GM23248 (cell line): ENCODE results near the gene CENPP. TPM values are rescaled to one million over a fixed set of nuclear protein-coding genes. Genes with fewer than 3 reads are reported as not detected.

Experiments
- DNase-seq: peaks from one replicate; pipeline ENCODE4 v3.0.0-alpha.2; 2015
- H2AFZ ChIP-seq: fragments of 200-600 bp; sonication (generic); 2 replicates; pipeline ENCODE4 v1.6.1; 2016; ENCODE audit warnings: antibody characterized with exemption
- H3F3A ChIP-seq: fragments of 200-600 bp; sonication (generic); 2 replicates; pipeline ENCODE4 v1.6.1; 2016; ENCODE audit warnings: mild to moderate bottlenecking, antibody characterized with exemption, mixed run types; ENCODE audit not compliant: insufficient read depth
- H3K27ac ChIP-seq: fragments of 200-600 bp; sonication (generic); 2 replicates; pipeline ENCODE4 v1.5.1; 2016; ENCODE audit warnings: mild to moderate bottlenecking
- H3K27me3 ChIP-seq: fragments of 200-600 bp; sonication (generic); replicated peaks from 2 replicates; pipeline ENCODE4 v1.6.1; 2016; ENCODE audit warnings: mild to moderate bottlenecking; ENCODE audit not compliant: insufficient read depth
- H3K36me3 ChIP-seq: fragments of 200-600 bp; sonication (generic); 2 replicates; pipeline ENCODE4 v1.6.1; 2016; ENCODE audit warnings: low read depth, mild to moderate bottlenecking
- H3K4me1 ChIP-seq: fragments of 200-600 bp; sonication (generic); 2 replicates; pipeline ENCODE4 v1.6.1; 2016; ENCODE audit warnings: mild to moderate bottlenecking; ENCODE audit not compliant: insufficient read depth
- H3K4me2 ChIP-seq: fragments of 200-600 bp; sonication (generic); one replicate; pipeline ENCODE4 v1.6.1; 2016; ENCODE audit warnings: mild to moderate bottlenecking; ENCODE audit not compliant: unreplicated experiment
- H3K4me3 ChIP-seq: fragments of 200-600 bp; sonication (generic); 2 replicates; pipeline ENCODE4 v1.5.1; 2016; ENCODE audit warnings: mild to moderate bottlenecking
- H3K79me2 ChIP-seq: fragments of 200-600 bp; sonication (generic); 2 replicates; pipeline ENCODE4 v1.6.1; 2016; ENCODE audit warnings: mild to moderate bottlenecking; ENCODE audit not compliant: insufficient read depth
- H3K9ac ChIP-seq: fragments of 200-600 bp; sonication (generic); 2 replicates; pipeline ENCODE4 v1.6.1; 2016; ENCODE audit warnings: mild to moderate bottlenecking
- H3K9me2 ChIP-seq: fragments of 200-600 bp; sonication (generic); 2 replicates; pipeline ENCODE4 v1.6.1; 2016; ENCODE audit warnings: mixed run types, mild to moderate bottlenecking, moderate library complexity; ENCODE audit not compliant: insufficient read depth
- H3K9me3 ChIP-seq: fragments of 200-600 bp; sonication (generic); one replicate; pipeline ENCODE4 v1.6.1; 2017; ENCODE audit warnings: low read depth
- H4K20me1 ChIP-seq: fragments of 200-600 bp; sonication (generic); 2 replicates; pipeline ENCODE4 v1.6.0; 2016; ENCODE audit not compliant: insufficient read depth
- EZH2 ChIP-seq: fragments of 200-600 bp; sonication (generic); IDR thresholded peaks from 2 replicates; pipeline ENCODE4 v1.6.1; 2018; ENCODE audit warnings: antibody characterized with exemption, mild to moderate bottlenecking; ENCODE audit not compliant: insufficient read depth, poor library complexity, severe bottlenecking
- EZH2phosphoT487 ChIP-seq: fragments of 200-600 bp; sonication (generic); IDR thresholded peaks from 2 replicates; pipeline ENCODE4 v1.6.1; 2018; ENCODE audit warnings: antibody characterized with exemption, moderate library complexity, mild to moderate bottlenecking, low read depth; ENCODE audit not compliant: insufficient read depth
- WGBS, 2 experiments: methylation state at CpG; one replicate each; pipeline ENCODE4 v1.1.6; 2015 to 2017; ENCODE audit warnings: low lambda C conversion rate in 2 of 2, low coverage in 1 of 2; ENCODE audit errors: missing lambda C conversion rate in 2 of 2; 5-methylcytosine and 5-hydroxymethylcytosine counted together
- in situ Hi-C: fragments of 300-500 bp; cut with MboI; formaldehyde crosslinking; loops from 2 replicates; pipeline ENCODE4 v1.15.0; 2020
- polyA plus RNA-seq: library from polyadenylated mRNA; unstranded; fragments of >200 nt; fragmentation: Nextera tagmentation; extraction: Ambion mirVana; gene quantifications from 2 replicates; pipeline ENCODE4 v1.2.1, GENCODE V29; 2016
- total RNA-seq: library from RNA; depleted of rRNA; stranded (reverse); fragments of >200 nt; shearing (Covaris generic); gene quantifications from 2 replicates; pipeline ENCODE4 v1.2.3, GENCODE V29; 2014

The CENPP gene
- total and polyA plus RNA-seq, 2 experiments from 2014 or later, result 2.5 to 7.4 TPM

DNA sequence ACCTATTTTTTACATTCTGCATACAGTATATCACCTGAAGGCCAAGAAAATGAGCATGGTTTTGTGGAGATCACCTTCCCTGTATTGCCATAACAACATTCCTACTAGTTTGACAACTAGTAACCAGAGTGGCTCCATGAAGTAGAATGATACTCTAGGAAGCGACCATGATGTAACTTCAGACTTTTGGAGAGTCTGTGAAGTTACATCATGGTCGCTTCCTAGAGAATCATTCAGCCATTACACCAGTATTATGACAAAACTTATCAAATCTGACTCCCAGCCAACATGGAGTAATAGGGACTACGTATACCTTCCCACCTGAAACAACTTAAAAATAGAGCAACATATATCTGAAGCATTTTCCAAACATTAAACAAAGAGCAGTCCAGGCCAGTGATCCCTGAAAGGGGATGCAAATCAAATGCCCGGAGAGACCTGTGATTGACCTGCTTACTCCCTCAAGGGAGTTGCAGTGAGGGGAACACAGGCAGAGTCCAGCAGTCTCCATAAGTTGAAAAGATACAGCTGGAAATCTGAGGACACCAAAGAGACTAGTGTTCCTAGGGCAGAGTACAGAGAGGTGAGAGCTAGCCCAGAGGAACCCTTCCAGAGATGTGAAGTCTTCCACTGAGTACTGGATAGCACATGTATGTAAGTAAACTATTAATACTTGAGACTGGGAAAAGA, 202.2 kb downstream of the CENPP start:
- no peak overlapping the region for H3K27ac ChIP-seq
- peaks cover 4% of the 10 kb centered on the region for H3K9me3 ChIP-seq
- no peak for TF ChIP-seq EZH2phosphoT487
- no peak for TF ChIP-seq EZH2
- H3K9ac ChIP-seq, result no peak overlapping the region
- H3K4me3 ChIP-seq, result no peak overlapping the region
- H3K36me3 ChIP-seq, result no peaks in the 10 kb centered on the region
- no peak overlapping the region for H3K4me2 ChIP-seq
- H2AFZ ChIP-seq, result no peak overlapping the region
- no peaks in the 10 kb centered on the region for H4K20me1 ChIP-seq
- no peaks in the 10 kb centered on the region for H3K9me2 ChIP-seq
- H3F3A ChIP-seq, result no peaks in the 10 kb centered on the region
- H3K79me2 ChIP-seq, result no peaks in the 10 kb centered on the region
- H3K4me1 ChIP-seq, result no peaks in the 10 kb centered on the region
- no peaks in the 10 kb centered on the region for H3K27me3 ChIP-seq
- in situ Hi-C loops, result no loop called here
- WGBS, 2 experiments, result 81 to 85% methylated on average over 4 of the region's 4 CpGs
- DNase-seq, result no peak

- whole genome bisulfite sequencing, 2 experiments, result 95 to 97% methylated on average over 1 of the region's 1 CpG
- no peak for DNase-seq
- Histone ChIP-seq H3K9me3 (peaks cover 4% of the 10 kb centered on the region), H4K20me1 (no peaks in the 10 kb centered on the region), H3K4me3 (no peak overlapping the region), H3K79me2 (no peaks in the 10 kb centered on the region), H2AFZ (no peak overlapping the region), H3F3A (no peaks in the 10 kb centered on the region), H3K36me3 (no peaks in the 10 kb centered on the region), H3K27me3 (no peaks in the 10 kb centered on the region), H3K9ac (no peak overlapping the region), H3K4me1 (no peaks in the 10 kb centered on the region), H3K9me2 (no peaks in the 10 kb centered on the region), H3K27ac (no peak overlapping the region), H3K4me2 (no peak overlapping the region)
- TF ChIP-seq EZH2phosphoT487 (no peak), EZH2 (no peak)
- in situ Hi-C loops, result no loop called here
These were observed 202.7 kb downstream of the CENPP start for GRCh38 chr9:92528522-92528849.

DNA sequence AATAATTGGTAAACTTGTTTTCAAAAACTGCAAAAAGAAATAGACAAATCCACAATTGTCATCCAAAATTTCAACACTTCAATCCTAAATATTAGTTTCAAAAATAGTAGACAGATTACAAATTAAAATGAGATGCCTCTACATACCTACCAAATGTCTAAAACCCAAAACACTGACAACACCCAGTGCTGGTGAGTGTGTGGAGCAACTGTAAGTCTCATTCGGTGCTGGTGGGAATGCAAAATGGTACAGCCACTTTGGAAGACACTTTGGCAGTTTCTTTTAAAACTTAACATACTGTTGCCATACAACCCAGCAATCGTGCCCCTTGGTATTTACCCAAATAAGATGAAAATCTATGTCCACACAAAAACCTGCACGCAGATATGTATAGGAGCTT, 203.4 kb downstream of the CENPP start:
- H2AFZ ChIP-seq, result no peak overlapping the region
- no peak overlapping the region for H3K9ac ChIP-seq
- no peak overlapping the region for H3K4me3 ChIP-seq
- H3K79me2 ChIP-seq, result no peaks in the 10 kb centered on the region
- TF ChIP-seq EZH2 (no peak), EZH2phosphoT487 (no peak)
- H3K9me3 ChIP-seq, result peaks cover 4% of the 10 kb centered on the region
- no peaks in the 10 kb centered on the region for H3F3A ChIP-seq
- no peaks in the 10 kb centered on the region for H4K20me1 ChIP-seq
- no peaks in the 10 kb centered on the region for H3K4me1 ChIP-seq
- H3K9me2 ChIP-seq, result no peaks in the 10 kb centered on the region
- WGBS, 2 experiments, result 92 to 93% methylated on average over 3 of the region's 3 CpGs
- DNase-seq, result no peak
- no peaks in the 10 kb centered on the region for H3K36me3 ChIP-seq
- H3K27ac ChIP-seq, result no peak overlapping the region
- no peak overlapping the region for H3K4me2 ChIP-seq
- H3K27me3 ChIP-seq, result no peaks in the 10 kb centered on the region
- in situ Hi-C loops, result no loop called here

- H3K9me2 ChIP-seq, result no peaks in the 10 kb centered on the region
- H3K27me3 ChIP-seq, result no peaks in the 10 kb centered on the region
- H3K27ac ChIP-seq, result no peak overlapping the region
- H3K79me2 ChIP-seq, result no peaks in the 10 kb centered on the region
- DNase-seq, result no peak
- peaks cover 4% of the 10 kb centered on the region for H3K9me3 ChIP-seq
- H2AFZ ChIP-seq, result no peak overlapping the region
- no peaks in the 10 kb centered on the region for H4K20me1 ChIP-seq
- peaks cover 9% of the 10 kb centered on the region for H3K4me1 ChIP-seq
- in situ Hi-C loops, result no loop called here
- H3K9ac ChIP-seq, result no peak overlapping the region
- H3K4me3 ChIP-seq, result no peak overlapping the region
- no peaks in the 10 kb centered on the region for H3K36me3 ChIP-seq
- TF ChIP-seq EZH2phosphoT487, result no peak
- no peak for TF ChIP-seq EZH2
- H3F3A ChIP-seq, result no peaks in the 10 kb centered on the region
- H3K4me2 ChIP-seq, result no peak overlapping the region
These were observed 205.1 kb downstream of the CENPP start for GRCh38 chr9:92530893-92531292.

DNA sequence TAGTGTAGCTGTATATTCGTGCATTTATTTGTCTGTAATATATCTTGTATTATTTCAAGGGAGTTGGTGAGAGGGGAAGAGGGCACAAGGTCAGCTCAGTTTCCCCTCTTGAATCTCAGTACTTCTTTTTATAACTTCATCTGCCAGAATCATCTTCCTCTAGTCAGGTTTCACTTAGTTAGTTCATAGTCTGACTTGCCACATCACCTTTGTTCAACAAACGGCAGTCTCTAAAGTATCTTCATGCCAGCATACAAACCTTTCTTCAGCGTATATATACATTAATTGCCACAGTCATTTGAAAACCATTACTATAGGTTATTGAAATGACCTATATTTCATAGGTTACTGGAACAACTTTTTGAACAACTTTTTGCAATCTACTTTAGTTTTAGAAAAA, 208.5 kb downstream of the CENPP start:
- H4K20me1 ChIP-seq, result no peaks in the 10 kb centered on the region
- H3K9me2 ChIP-seq, result no peaks in the 10 kb centered on the region
- in situ Hi-C loops, result no loop called here
- no peak for TF ChIP-seq EZH2phosphoT487
- TF ChIP-seq EZH2, result no peak
- no peak overlapping the region for H3K27ac ChIP-seq
- WGBS, 2 experiments, result 86 to 90% methylated on average over 3 of the region's 3 CpGs
- H3K4me1 ChIP-seq, result peaks cover 9% of the 10 kb centered on the region
- no peaks in the 10 kb centered on the region for H3K36me3 ChIP-seq
- H3K9ac ChIP-seq, result peak overlapping the region; percentile 77; the same call in 1 of the 2 replicates
- peak overlapping the region; percentile 62 for H2AFZ ChIP-seq
- H3K4me3 ChIP-seq, result peak overlapping the region; percentile 68; the same call in 1 of the 2 replicates
- peaks cover 4% of the 10 kb centered on the region; the same call in 1 of the 2 replicates for H3F3A ChIP-seq
- H3K79me2 ChIP-seq, result no peaks in the 10 kb centered on the region
- H3K4me2 ChIP-seq, result no peak overlapping the region
- no peak for DNase-seq
- H3K9me3 ChIP-seq, result peaks cover 4% of the 10 kb centered on the region
- no peaks in the 10 kb centered on the region for H3K27me3 ChIP-seq
